Esophagus squamous epithelium (tissue), 5 donors: ENCODE results near the gene SOWAHB. TPM values are rescaled to one million over a fixed set of nuclear protein-coding genes. Genes with fewer than 3 reads are reported as not detected.

ENCODE experiments used
- DNase-seq: peaks from one replicate; lab custom pipeline; 2025; lab: John Stamatoyannopoulos, UW
- H3K27ac ChIP-seq, 4 donors: fragments of 200-600 bp; sonication (generic); one replicate each; pipeline ENCODE4 v1.5.1; 2016 to 2019; ENCODE audit warnings: mild to moderate bottlenecking in 1 of 4
- H3K27me3 ChIP-seq, 4 donors: fragments of 200-600 bp; sonication (generic); 1 replicate in 3 of 4; 2 replicates in 1 of 4; pipeline versions ENCODE4 v1.5.1 to v1.6.0; 2017 to 2021; ENCODE audit warnings: antibody characterized with exemption in 1 of 4
- H3K36me3 ChIP-seq, 3 donors: fragments of 200-600 bp; sonication (generic); one replicate each; pipeline ENCODE4 v1.5.1; 2016 to 2019
- H3K4me1 ChIP-seq, 3 donors: fragments of 200-600 bp; sonication (generic); one replicate each; pipeline ENCODE4 v1.5.1; 2017 to 2019
- H3K4me3 ChIP-seq, 4 donors: fragments of 200-600 bp; sonication (generic); 1 replicate in 3 of 4; 2 replicates in 1 of 4; pipeline ENCODE4 v1.5.1; 2016 to 2019; ENCODE audit warnings: mild to moderate bottlenecking in 2 of 4, moderate library complexity in 1 of 4
- H3K9me3 ChIP-seq, 3 donors: fragments of 200-600 bp; sonication (generic); one replicate each; pipeline ENCODE4 v1.5.1; 2016 to 2019
- CTCF ChIP-seq, 6 experiments: fragments of 450-650 bp in 4 of 6; fragments of 200-600 bp in 2 of 6; sonication (generic) in 2 of 6; IDR thresholded peaks; one replicate each; pipeline ENCODE4 v1.5.1; 2016 to 2019; ENCODE audit warnings: antibody characterized with exemption in 6 of 6, mild to moderate bottlenecking in 4 of 6, moderate library complexity in 4 of 6
- POLR2A ChIP-seq, 4 donors: fragments of 450-650 bp; IDR thresholded peaks; one replicate each; pipeline ENCODE4 v1.6.1; 2017; ENCODE audit warnings: antibody characterized with exemption in 4 of 4, mild to moderate bottlenecking in 4 of 4, moderate library complexity in 3 of 4
- WGBS, 2 donors: methylation state at CpG; one replicate each; pipeline ENCODE4 v1.1.5; 2018; 5-methylcytosine and 5-hydroxymethylcytosine counted together
- intact Hi-C: fragments of 100-400 bp; cut with DNase I; formaldehyde crosslinking; loops from one replicate; pipeline ENCODE4 v1.15.0; 2022
- total RNA-seq, 4 donors: library from RNA; depleted of rRNA; stranded (reverse); fragments of >200 nt; gene quantifications; one replicate each; pipeline ENCODE4 v1.1.0, GENCODE V29; 2016
- donor health status: DM: yes; HTN: yes; CAD: no.

The SOWAHB gene
- total RNA-seq, 4 donors from 2014 or later = 6.5 to 29.0 (median 19.0) TPM

- WGBS, 2 donors = 80 to 94% methylated on average over 3 to 5 of the region's 7 CpGs
- DNase-seq = no peak
- Histone ChIP-seq H3K27ac (no peak overlapping the region), H3K36me3 (no peaks in the 10 kb centered on the region), H3K4me3 (no peak overlapping the region), H3K9me3 (no peaks in the 10 kb centered on the region), H3K4me1 (peaks cover 0 to 6% (median 0%) of the 10 kb centered on the region in 3 donors), H3K27me3 (no peaks in the 10 kb centered on the region)
- intact Hi-C loops = no loop called here
- TF ChIP-seq CTCF (IDR thresholded peaks at IDR 0.05) (no peak), POLR2A (IDR thresholded peaks at IDR 0.05) (no peak)
Observed at GRCh38 chr4:76886848-76887441, 11.0 kb downstream of the SOWAHB start.

GRCh38 chr4:76886214-76886613, 11.7 kb downstream of the SOWAHB start:
- WGBS, 2 donors = 78 to 98% methylated on average over 3 to 5 of the region's 5 CpGs
- Histone ChIP-seq H3K27ac (no peak overlapping the region), H3K9me3 (no peaks in the 10 kb centered on the region), H3K4me3 (no peak overlapping the region), H3K36me3 (no peaks in the 10 kb centered on the region), H3K27me3 (no peaks in the 10 kb centered on the region), H3K4me1 (peaks cover 0 to 10% (median 0%) of the 10 kb centered on the region in 3 donors)
- no peak for DNase-seq
- no peak for TF ChIP-seq POLR2A (IDR thresholded peaks at IDR 0.05)
- TF ChIP-seq CTCF (IDR thresholded peaks at IDR 0.05) = no peak
- intact Hi-C loops = no loop called here

- Histone ChIP-seq H3K4me1 (peaks cover 0 to 19% (median 0%) of the 10 kb centered on the region in 3 donors), H3K36me3 (no peaks in the 10 kb centered on the region), H3K27me3 (no peaks in the 10 kb centered on the region), H3K4me3 (no peak overlapping the region), H3K9me3 (no peaks in the 10 kb centered on the region), H3K27ac (peak overlapping the region in 1 of 4 donors; percentile 31)
- TF ChIP-seq POLR2A (IDR thresholded peaks at IDR 0.05) (no peak), CTCF (IDR thresholded peaks at IDR 0.05) (no peak)
- DNase-seq = no peak
- intact Hi-C loops = no loop called here
- WGBS, 2 donors = 54 to 60% methylated on average over 8 of the region's 8 CpGs
Observed at GRCh38 chr4:76883147-76883546, 14.8 kb downstream of the SOWAHB start.

GRCh38 chr4:76882630-76883029, 15.3 kb downstream of the SOWAHB start:
- H3K36me3 ChIP-seq = no peaks in the 10 kb centered on the region
- H3K27ac ChIP-seq = peak overlapping the region in 2 of 4 donors; percentile 40 to 49
- intact Hi-C loops = no loop called here
- H3K4me1 ChIP-seq = peaks cover 0 to 19% (median 0%) of the 10 kb centered on the region in 3 donors
- TF ChIP-seq CTCF (IDR thresholded peaks at IDR 0.05) (no peak), POLR2A (IDR thresholded peaks at IDR 0.05) (no peak)
- no peaks in the 10 kb centered on the region for H3K27me3 ChIP-seq
- 74 to 90% methylated on average over 2 of the region's 2 CpGs for WGBS, 2 donors
- no peak for DNase-seq
- no peaks in the 10 kb centered on the region for H3K9me3 ChIP-seq
- H3K4me3 ChIP-seq = no peak overlapping the region

- intact Hi-C loops = no loop called here
- Histone ChIP-seq H3K27me3 (no peaks in the 10 kb centered on the region), H3K4me1 (peaks cover 0 to 14% (median 0%) of the 10 kb centered on the region in 3 donors), H3K4me3 (no peak overlapping the region), H3K27ac (peak overlapping the region in 2 of 4 donors; percentile 23 to 51), H3K36me3 (no peaks in the 10 kb centered on the region), H3K9me3 (no peaks in the 10 kb centered on the region)
- peak in 1 of 6 experiments; percentile 10 for TF ChIP-seq CTCF (IDR thresholded peaks at IDR 0.05)
- TF ChIP-seq POLR2A (IDR thresholded peaks at IDR 0.05) = no peak
- WGBS, 2 donors = 25 to 27% methylated on average over 1 of the region's 1 CpG
- DNase-seq = no peak
Observed at GRCh38 chr4:76881375-76881774, 16.6 kb downstream of the SOWAHB start.
